Endodermal cell (in vitro differentiated cells): ENCODE results near the gene PDE6A. TPM values are rescaled to one million over a fixed set of nuclear protein-coding genes. Genes with fewer than 3 reads are reported as not detected.

ENCODE experiments used
- DNase-seq: peaks from one replicate; pipeline ENCODE4 v3.0.0-alpha.2; 2017
- H3K27ac ChIP-seq: 2 replicates; pipeline ENCODE4 v1.5.1; 2013; ENCODE audit warnings: mild to moderate bottlenecking, low read depth, low read length, moderate library complexity
- H3K27me3 ChIP-seq: 2 replicates; pipeline ENCODE4 v1.6.1; 2013; ENCODE audit warnings: mild to moderate bottlenecking, low read length, moderate library complexity; ENCODE audit not compliant: insufficient read depth, control insufficient read depth, poor library complexity, severe bottlenecking
- H3K36me3 ChIP-seq: 2 replicates; pipeline ENCODE4 v1.7.0; 2013; ENCODE audit warnings: mild to moderate bottlenecking, low read length, moderate library complexity; ENCODE audit not compliant: control insufficient read depth, insufficient read depth
- H3K4me1 ChIP-seq: one replicate; pipeline ENCODE4 v1.7.0; 2013; ENCODE audit warnings: low read length; ENCODE audit not compliant: control insufficient read depth, insufficient read depth
- H3K4me3 ChIP-seq: 2 replicates; pipeline ENCODE4 v1.5.1; 2013; ENCODE audit warnings: mild to moderate bottlenecking, low read length, moderate library complexity
- H3K9ac ChIP-seq: 2 replicates; pipeline ENCODE4 v1.6.1; 2013; ENCODE audit warnings: mild to moderate bottlenecking, low read length, moderate library complexity; ENCODE audit not compliant: poor library complexity, severe bottlenecking; ENCODE audit errors: extremely low read depth
- H3K9me3 ChIP-seq: 2 replicates; pipeline ENCODE4 v1.6.1; 2013; ENCODE audit warnings: mild to moderate bottlenecking, low read length, moderate library complexity; ENCODE audit not compliant: control insufficient read depth
- H3K27ac Mint-ChIP-seq: 2 replicates; pipeline ENCODE4 v1.8.0; 2020; ENCODE audit warnings: mixed read lengths
- H3K27me3 Mint-ChIP-seq: 2 replicates; pipeline ENCODE4 v1.8.0; 2021; ENCODE audit warnings: mild to moderate bottlenecking, mixed read lengths; ENCODE audit not compliant: insufficient read depth
- H3K36me3 Mint-ChIP-seq: 2 replicates; pipeline ENCODE4 v1.8.0; 2020; ENCODE audit warnings: low read depth, mixed read lengths
- H3K4me1 Mint-ChIP-seq: 2 replicates; pipeline ENCODE4 v1.8.0; 2020; ENCODE audit warnings: mixed read lengths
- H3K4me3 Mint-ChIP-seq: 2 replicates; pipeline ENCODE4 v1.8.0; 2020; ENCODE audit warnings: mild to moderate bottlenecking, moderate library complexity, mixed read lengths
- H3K9me3 Mint-ChIP-seq: 2 replicates; pipeline ENCODE4 v1.8.0; 2020; ENCODE audit warnings: mild to moderate bottlenecking, mixed read lengths
- CTCF ChIP-seq: fragments of 200-600 bp; sonication (generic); conservative IDR thresholded peaks from 2 replicates; pipeline ENCODE4 v1.5.0; 2021; ENCODE audit warnings: antibody characterized with exemption, mild to moderate bottlenecking
- WGBS, 2 experiments: methylation state at CpG; one replicate each; pipeline versions ENCODE4 v1.1.5 to v1.1.7; 2013; ENCODE audit warnings: missing lambda C conversion rate in 2 of 2, mixed read lengths in 1 of 2; ENCODE audit not compliant: insufficient coverage in 1 of 2, insufficient read length in 1 of 2; 5-methylcytosine and 5-hydroxymethylcytosine counted together
- total RNA-seq, 2 donors: library from RNA; stranded (reverse); fragmentation: NEBNext Ultra II Directional in 1 of 2; extraction: Animal tissue kit (Norgen Biotek cat#: 25700) in 1 of 2; gene quantifications; 2 replicates in 1 of 2; 3 replicates in 1 of 2; pipeline ENCODE4 v1.2.1, GENCODE V29; 2021

PDE6A gene
- total RNA-seq, 2 donors from 2014 or later: 0.07 TPM; not detected in 1

GRCh38 chr5:149822301-149822700 is 122.3 kb downstream of the PDE6A start:
- Mint-ChIP-seq H3K4me3 (no peak overlapping the region), H3K27me3 (no peaks in the 10 kb centered on the region), H3K9me3 (no peaks in the 10 kb centered on the region), H3K27ac (no peak overlapping the region), H3K4me1 (peaks cover 7% of the 10 kb centered on the region), H3K36me3 (no peaks in the 10 kb centered on the region)
- no peak for TF ChIP-seq CTCF
- no peak for DNase-seq
- Histone ChIP-seq H3K9ac (no peak overlapping the region), H3K36me3 (no peaks in the 10 kb centered on the region), H3K27me3 (no peaks in the 10 kb centered on the region), H3K4me3 (no peak overlapping the region), H3K4me1 (no peaks in the 10 kb centered on the region), H3K27ac (no peak overlapping the region), H3K9me3 (no peaks in the 10 kb centered on the region)
- 92 to 94% methylated on average over 5 of the region's 5 CpGs for WGBS, 2 experiments

- Histone ChIP-seq H3K27ac (no peak overlapping the region), H3K27me3 (no peaks in the 10 kb centered on the region), H3K36me3 (no peaks in the 10 kb centered on the region), H3K9ac (no peak overlapping the region), H3K4me3 (no peak overlapping the region), H3K4me1 (no peaks in the 10 kb centered on the region), H3K9me3 (no peaks in the 10 kb centered on the region)
- TF ChIP-seq CTCF: no peak
- Mint-ChIP-seq H3K27me3 (no peaks in the 10 kb centered on the region), H3K9me3 (no peaks in the 10 kb centered on the region), H3K4me1 (peaks cover 7% of the 10 kb centered on the region), H3K4me3 (no peak overlapping the region), H3K36me3 (no peaks in the 10 kb centered on the region), H3K27ac (peak overlapping the region; percentile 50)
- 93 to 97% methylated on average over 10 to 17 of the region's 17 CpGs for WGBS, 2 experiments
- no peak for DNase-seq
Measured at GRCh38 chr5:149820536-149821510, 123.8 kb downstream of the PDE6A start.

- peaks cover 7% of the 10 kb centered on the region for H3K4me1 Mint-ChIP-seq
- H3K4me3 Mint-ChIP-seq: no peak overlapping the region
- no peaks in the 10 kb centered on the region for H3K9me3 Mint-ChIP-seq
- no peaks in the 10 kb centered on the region for H3K36me3 Mint-ChIP-seq
- WGBS, 2 experiments: 94% methylated on average over 2 of the region's 2 CpGs; no CpG with 5 or more reads in 1 of the 2 experiments
- Histone ChIP-seq H3K9ac (no peak overlapping the region), H3K27ac (no peak overlapping the region), H3K4me3 (no peak overlapping the region), H3K36me3 (no peaks in the 10 kb centered on the region), H3K9me3 (no peaks in the 10 kb centered on the region), H3K4me1 (no peaks in the 10 kb centered on the region), H3K27me3 (no peaks in the 10 kb centered on the region)
- TF ChIP-seq CTCF: no peak
- H3K27me3 Mint-ChIP-seq: no peaks in the 10 kb centered on the region
- H3K27ac Mint-ChIP-seq: peak overlapping the region; percentile 50
- no peak for DNase-seq
Measured at GRCh38 chr5:149820012-149820411, 124.6 kb downstream of the PDE6A start.
